Epithelial cell of esophagus (primary cell): ENCODE data around the gene CHRND.

Source experiments
- DNase-seq: peaks from one replicate; pipeline ENCODE4 v3.0.0; 2010; ENCODE audit warnings: low read depth
- H3K4me3 ChIP-seq: 2 replicates; pipeline ENCODE4 v1.5.1; 2011; ENCODE audit warnings: mild to moderate bottlenecking, low read length, control low read depth
- TF ChIP-seq, protein P1 (sequence below): IDR thresholded peaks from 2 replicates; pipeline ENCODE4 v1.5.1; 2011; ENCODE audit warnings: low read depth, mild to moderate bottlenecking, low read length, control low read depth, inconsistent platforms; ENCODE audit not compliant: insufficient read depth; ENCODE audit errors: missing control alignments

CHRND gene

DNA sequence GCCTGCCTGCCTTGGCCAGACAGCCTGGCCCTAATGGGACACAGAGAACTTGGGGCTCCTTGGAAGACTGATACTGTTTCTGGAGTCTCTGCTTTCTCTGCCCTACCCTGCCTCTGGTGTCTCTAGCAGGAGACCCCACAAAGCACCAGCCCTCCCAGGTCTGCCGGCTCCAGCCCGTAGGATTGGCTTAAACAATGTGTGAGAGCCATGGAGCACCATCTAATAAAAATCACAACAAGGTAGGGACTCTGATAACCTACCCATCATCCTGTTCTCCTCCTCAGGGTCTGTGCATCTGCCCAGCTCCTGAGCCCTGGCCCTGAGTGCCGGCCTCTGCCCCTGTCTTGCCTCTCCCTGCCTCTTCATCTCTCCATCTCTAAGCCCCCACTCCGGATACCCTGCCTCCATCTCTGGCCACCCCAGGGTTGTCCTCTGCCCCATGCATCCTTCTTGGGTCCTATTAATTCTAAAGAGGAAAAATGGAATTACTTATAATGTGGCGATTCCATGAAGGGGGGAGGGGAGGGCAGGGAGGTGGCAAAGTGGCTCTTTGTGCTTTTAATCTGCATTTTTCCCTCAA is 37.1 kb upstream of the CHRND start:
- TF ChIP-seq, protein P1, sequence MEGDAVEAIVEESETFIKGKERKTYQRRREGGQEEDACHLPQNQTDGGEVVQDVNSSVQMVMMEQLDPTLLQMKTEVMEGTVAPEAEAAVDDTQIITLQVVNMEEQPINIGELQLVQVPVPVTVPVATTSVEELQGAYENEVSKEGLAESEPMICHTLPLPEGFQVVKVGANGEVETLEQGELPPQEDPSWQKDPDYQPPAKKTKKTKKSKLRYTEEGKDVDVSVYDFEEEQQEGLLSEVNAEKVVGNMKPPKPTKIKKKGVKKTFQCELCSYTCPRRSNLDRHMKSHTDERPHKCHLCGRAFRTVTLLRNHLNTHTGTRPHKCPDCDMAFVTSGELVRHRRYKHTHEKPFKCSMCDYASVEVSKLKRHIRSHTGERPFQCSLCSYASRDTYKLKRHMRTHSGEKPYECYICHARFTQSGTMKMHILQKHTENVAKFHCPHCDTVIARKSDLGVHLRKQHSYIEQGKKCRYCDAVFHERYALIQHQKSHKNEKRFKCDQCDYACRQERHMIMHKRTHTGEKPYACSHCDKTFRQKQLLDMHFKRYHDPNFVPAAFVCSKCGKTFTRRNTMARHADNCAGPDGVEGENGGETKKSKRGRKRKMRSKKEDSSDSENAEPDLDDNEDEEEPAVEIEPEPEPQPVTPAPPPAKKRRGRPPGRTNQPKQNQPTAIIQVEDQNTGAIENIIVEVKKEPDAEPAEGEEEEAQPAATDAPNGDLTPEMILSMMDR, result no peak
- DNase-seq, result no peak
- H3K4me3 ChIP-seq, result no peak overlapping the region

DNA sequence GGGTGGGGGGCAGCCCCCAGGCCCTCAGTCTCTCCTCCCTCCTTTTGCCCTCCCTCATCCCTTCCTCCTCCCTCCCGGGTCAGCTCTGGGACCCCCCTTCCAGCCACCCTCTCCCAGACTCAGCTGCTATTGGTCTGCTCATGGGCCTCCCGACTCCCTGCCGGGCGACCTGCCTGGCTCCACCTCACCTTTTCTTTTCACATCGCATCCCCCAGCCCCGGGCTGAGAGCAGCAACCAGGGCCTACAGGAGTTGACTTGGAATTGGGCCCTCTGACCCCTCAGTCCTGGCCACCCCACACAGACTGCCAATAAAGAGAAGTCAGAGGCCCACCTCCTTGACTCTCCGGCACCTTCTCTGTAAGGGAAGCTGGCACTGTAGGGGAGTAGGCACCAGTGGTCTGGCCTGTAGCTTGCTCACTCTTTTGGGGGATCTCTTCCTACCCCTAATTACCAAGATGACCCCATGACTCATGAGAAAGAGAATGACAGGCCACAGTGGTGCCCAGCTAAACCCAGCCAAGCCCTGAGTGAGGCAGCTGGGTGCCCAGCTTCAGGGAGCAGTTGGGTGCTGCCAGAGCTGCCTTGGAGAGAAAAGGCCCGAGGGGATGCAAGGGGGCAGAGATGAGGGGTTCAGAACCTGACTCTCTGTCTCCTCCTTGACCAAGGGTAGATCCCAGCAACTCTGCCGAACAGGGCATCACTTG is 36.3 kb upstream of the CHRND start:
- DNase-seq, result no peak
- no peak overlapping the region for H3K4me3 ChIP-seq
- TF ChIP-seq, protein P1, result no peak

DNA sequence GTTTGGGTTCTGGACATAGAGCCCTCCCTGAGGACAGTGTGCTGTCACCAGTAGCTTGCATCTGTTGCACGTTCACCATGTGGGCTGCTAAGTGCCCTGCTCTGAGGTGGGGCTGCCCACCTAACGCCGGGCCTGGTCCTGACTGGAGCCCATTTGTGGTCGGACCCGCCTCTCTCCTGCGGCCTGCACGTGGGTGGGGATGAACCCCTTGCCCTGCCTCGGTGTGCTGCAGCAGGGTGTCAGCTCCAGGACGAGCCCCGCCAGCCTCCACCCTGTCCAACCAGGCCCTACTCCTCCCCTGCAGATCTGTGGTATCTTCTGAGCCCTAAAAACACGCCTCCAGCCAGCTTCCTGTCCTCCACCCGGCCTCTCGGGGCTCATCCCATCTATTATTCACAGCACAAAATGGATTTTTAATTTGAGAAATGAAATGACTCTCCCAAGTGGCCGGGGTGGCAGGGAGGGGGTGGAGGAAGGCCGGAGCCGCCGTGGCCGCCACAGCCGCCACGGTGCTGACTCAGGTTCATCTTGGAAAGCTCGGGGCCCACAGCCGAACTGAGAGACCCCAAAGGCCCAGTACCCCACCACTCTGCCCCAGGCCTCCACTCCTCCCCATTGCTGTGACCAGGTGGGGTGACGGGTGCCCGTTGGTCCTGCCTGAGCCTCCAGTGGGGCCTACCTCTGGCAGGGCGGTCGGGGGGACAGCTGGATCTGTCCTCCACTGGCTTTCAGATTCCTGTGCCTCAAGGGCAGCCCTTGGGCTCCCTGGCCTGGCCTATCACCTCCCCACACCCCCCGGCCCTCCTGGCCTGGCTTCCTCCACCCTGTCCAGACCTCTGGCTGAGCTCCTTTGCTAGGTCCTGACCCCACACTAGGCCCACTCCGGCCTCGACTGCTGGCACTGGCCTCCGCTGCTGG is 35.5 kb upstream of the CHRND start:
- DNase-seq, result no peak
- TF ChIP-seq, protein P1, result no peak
- H3K4me3 ChIP-seq, result no peak overlapping the region

DNA sequence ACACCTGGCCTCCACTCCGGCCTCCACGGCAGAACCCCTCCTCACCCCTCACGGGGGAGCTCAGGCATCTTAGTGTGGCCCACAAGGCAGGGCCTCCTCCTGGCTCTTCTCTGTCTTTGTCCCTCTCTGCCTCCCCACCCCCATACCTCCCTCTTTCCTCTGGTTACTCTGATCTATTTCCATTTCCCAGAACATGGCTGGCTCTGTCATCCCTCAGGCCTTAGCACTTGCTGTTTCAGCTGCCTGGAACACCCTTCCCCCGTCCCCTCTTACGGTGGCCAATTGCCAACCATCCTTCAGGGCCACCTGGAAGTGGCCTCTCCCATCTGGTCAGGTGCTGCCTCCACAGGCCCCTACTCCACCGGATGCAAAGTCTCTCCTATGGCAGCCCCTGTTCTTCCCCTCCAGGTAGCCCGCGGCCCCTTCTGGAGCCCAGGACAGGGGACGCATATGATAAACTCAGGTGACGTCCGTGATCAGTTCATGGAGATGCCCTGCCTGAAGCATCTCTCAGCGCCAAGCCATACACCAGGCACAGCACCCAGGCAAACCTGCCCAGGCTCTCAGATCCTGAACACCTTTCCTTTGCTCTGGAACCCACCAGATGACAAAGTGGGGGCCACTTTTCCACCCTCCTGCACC is 34.7 kb upstream of the CHRND start:
- TF ChIP-seq, protein P1, result no peak
- DNase-seq, result no peak

DNA sequence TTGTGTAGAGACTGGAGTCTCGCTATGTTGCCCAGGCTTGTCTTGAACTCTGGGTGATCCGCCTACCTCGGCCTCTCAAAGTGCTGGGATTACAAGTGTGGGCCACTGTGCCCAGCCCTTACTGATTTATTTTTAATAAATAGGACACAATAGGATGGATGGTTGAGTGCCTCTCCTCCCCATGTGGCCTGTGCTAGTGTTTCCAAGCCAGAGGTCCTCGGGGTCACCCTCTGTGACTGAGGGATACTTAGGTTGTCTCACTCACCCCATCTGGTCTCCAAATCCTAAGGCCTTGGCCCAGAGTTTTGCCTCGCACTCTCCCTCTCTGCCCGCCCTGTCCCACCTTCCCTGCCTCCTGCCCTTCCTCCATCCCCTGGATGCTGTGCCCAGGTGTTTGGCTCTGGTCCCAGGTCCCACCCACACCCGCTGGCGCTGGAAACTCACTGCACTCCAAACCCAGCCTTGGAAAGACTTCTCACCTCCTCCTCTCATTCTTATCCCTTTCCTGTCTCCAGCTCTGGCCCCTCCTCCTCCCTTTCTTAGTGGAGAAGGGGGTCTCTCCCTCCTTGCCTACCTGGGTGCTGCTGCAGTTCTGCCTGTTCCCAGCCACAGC is 33.6 kb upstream of the CHRND start:
- DNase-seq, result no peak
- TF ChIP-seq, protein P1, result no peak
- H3K4me3 ChIP-seq, result no peak overlapping the region

More for the DNA sequence above, 34.7 kb upstream of the CHRND start:
- H3K4me3 ChIP-seq, result no peak overlapping the region

DNA sequence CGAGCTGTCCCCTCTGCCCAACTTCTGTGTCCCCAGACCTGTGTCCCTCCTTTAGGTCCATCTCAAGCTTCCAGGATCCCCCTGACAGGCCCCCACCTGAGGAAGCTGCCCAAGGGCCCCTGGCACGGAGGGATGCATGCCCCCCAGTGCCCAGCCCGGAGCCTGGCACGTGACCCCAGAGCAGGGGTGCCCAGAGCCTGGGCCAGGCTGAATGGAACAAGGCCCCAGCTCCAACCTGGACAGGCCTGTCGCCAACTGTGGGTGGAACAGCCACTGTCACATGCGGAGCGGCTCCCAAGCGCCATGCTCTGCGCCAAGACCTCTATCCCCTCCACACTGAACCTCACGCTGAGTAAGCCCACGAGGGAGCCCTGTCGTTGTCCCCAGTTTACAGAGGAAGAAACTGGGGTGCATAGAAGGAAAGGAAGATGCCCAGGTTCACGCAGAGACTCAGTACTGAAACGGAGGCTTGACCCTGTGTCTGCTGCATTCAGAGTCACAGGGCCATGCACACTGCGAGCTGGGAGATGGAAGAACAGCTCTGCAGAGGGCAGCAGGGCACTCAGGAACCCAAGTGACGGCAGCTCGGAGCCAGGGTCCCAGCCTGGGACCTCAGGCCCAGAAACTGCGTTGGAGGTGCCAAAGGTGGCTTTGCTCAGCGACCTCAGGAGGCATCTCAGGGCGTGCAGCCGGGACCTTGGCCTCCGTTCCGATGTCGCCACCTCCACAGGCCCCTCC is 32.8 kb upstream of the CHRND start:
- DNase-seq, result no peak
- H3K4me3 ChIP-seq, result no peak overlapping the region
- TF ChIP-seq, protein P1, result no peak
